Mononuclear cell (primary cell): ENCODE results near the gene EPX. TPM values are rescaled to one million over a fixed set of nuclear protein-coding genes. Genes with fewer than 3 reads are reported as not detected.

ENCODE experiments used
- H3K27me3 ChIP-seq: 2 replicates; pipeline ENCODE4 v1.6.0; 2011; ENCODE audit warnings: low read length, control low read depth; ENCODE audit not compliant: insufficient read depth
- H3K4me1 ChIP-seq: 2 replicates; pipeline ENCODE4 v1.5.1; 2011; ENCODE audit warnings: mild to moderate bottlenecking, low read length, control low read depth; ENCODE audit not compliant: insufficient read depth
- H3K4me3 ChIP-seq: 2 replicates; pipeline ENCODE4 v1.5.1; 2011; ENCODE audit warnings: mild to moderate bottlenecking, low read length, moderate library complexity
- H3K9me3 ChIP-seq: 2 replicates; pipeline ENCODE4 v1.5.1; 2011; ENCODE audit warnings: low read depth, mild to moderate bottlenecking, control low read depth, low read length
- total RNA-seq: library from RNA; depleted of rRNA; stranded (reverse); fragments of >200 nt; gene quantifications from one replicate; pipeline ENCODE4 v1.2.3, GENCODE V29; 2012

The EPX gene
- total RNA-seq, 1 donor, result under 0.01 TPM

DNA sequence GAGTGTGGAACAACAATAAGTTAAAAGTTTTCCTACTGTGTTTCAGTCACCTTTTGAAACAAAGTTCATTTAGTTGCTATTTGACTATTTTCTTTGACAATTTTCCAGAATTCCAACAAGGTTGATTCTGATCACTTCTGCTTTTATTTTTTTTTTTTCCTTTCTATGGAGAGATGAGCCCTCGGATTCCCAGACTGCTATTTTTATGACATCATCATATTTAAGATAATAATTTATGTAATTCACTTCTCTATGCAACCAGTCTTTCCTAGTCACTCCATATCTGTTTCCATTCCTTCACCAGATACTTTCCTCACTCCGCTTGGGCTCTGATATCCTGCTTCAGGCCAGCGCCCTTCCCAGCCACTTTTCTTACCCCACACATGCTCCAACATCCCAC lies 17.7 kb upstream of the EPX start:
- no peak overlapping the region for H3K4me3 ChIP-seq

DNA sequence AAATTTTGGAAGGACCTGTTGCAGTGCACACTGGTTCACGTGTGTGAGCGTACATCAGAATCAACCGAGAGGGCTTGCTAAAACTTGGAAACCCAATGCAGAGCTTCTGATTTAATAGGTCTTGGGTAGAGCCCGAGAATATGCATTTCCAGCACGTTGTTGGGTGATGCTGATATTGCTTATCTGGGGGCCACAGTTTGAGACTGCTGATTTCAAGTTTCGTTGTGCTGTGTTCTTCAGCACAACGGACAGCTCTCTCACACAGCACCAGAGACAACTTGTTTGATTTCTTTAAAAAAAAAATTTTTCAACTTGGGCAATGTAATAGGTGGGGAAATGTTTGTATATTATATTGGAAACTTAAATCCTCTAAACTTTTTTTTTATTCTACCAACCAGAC lies 16.3 kb upstream of the EPX start:
- H3K4me3 ChIP-seq, result no peak overlapping the region
- peaks cover 8% of the 10 kb centered on the region for H3K27me3 ChIP-seq
- peaks cover 11% of the 10 kb centered on the region for H3K4me1 ChIP-seq
- H3K9me3 ChIP-seq, result no peaks in the 10 kb centered on the region

More for the DNA sequence above, 17.7 kb upstream of the EPX start:
- Histone ChIP-seq H3K27me3 (peaks cover 8% of the 10 kb centered on the region), H3K9me3 (no peaks in the 10 kb centered on the region), H3K4me1 (peaks cover 21% of the 10 kb centered on the region)

DNA sequence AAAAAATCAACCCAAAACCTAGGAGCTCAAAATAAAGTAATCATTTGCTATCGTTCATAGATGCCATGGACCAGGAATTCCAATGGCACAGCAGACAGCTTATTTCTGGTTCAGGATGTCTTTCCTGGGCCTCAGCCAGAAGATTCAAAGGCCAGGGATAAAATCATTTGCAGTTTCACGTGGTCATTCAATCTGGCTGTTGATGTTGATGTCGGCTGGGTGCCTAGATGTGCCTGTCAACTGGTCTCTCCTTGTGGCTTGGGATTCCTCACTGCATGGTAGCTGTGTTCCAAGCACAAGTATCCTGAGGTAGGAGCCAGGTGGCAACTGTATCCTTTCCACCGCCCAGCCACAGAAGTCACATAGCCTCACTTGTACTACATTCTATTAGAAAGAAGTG lies 10.7 kb upstream of the EPX start:
- Histone ChIP-seq H3K4me3 (no peak overlapping the region), H3K4me1 (no peaks in the 10 kb centered on the region), H3K27me3 (no peaks in the 10 kb centered on the region), H3K9me3 (no peaks in the 10 kb centered on the region)

DNA sequence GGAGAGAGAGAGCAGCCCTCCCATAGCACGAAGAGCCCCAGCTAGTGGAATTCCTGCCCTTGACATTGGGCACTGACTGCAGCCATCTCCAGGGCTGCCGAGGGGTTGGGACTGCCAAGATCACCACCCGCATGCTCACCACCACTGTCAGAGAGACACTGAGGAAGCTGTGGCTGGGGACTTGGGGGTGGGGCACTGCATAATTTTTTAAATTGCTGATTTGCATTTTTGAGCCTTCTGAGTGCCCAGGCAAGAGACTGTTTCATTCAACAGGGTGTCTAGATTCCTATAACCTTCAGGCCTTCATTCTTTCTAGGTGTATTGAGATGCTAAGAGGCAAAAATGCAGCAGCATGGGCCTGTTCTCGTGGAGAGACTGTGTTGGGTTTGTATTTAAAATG lies 9.0 kb upstream of the EPX start:
- no peak overlapping the region for H3K4me3 ChIP-seq
- H3K27me3 ChIP-seq, result no peaks in the 10 kb centered on the region
- H3K4me1 ChIP-seq, result no peaks in the 10 kb centered on the region
- H3K9me3 ChIP-seq, result no peaks in the 10 kb centered on the region

DNA sequence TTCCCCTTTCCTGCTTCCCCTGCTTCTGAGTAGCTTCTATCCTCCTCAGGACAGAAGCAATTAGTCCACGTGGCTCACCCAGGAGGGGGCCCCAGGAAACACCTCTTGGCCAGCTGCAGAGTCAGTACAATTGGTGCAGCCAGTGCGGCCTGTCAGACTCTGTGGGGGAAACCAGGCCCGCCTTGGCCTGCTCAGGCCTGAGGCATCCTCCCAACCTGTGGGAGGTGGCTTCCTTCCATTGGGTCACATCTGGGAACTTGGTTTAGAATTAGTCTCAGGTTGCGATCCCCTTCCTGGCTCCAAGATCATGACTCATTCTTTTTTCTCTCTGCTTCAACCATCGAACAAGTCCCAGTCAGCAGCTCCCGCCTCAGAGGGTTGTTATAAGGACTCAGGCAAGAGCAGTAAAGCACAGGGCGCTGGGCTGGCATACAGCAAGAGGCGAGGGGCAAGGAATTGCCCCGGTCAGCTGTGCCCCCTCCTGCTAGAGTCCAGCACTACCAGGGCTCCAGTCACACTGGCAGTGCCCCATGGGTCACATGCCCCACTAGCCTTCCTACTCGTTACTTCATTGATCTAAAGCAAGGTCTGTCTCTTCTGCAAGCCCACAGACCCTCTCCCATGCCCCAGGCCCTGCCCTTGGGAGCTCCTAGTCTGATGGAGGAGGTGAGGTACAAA lies 8.1 kb upstream of the EPX start:
- Histone ChIP-seq H3K4me1 (no peaks in the 10 kb centered on the region), H3K9me3 (no peaks in the 10 kb centered on the region), H3K27me3 (no peaks in the 10 kb centered on the region), H3K4me3 (no peak overlapping the region)

DNA sequence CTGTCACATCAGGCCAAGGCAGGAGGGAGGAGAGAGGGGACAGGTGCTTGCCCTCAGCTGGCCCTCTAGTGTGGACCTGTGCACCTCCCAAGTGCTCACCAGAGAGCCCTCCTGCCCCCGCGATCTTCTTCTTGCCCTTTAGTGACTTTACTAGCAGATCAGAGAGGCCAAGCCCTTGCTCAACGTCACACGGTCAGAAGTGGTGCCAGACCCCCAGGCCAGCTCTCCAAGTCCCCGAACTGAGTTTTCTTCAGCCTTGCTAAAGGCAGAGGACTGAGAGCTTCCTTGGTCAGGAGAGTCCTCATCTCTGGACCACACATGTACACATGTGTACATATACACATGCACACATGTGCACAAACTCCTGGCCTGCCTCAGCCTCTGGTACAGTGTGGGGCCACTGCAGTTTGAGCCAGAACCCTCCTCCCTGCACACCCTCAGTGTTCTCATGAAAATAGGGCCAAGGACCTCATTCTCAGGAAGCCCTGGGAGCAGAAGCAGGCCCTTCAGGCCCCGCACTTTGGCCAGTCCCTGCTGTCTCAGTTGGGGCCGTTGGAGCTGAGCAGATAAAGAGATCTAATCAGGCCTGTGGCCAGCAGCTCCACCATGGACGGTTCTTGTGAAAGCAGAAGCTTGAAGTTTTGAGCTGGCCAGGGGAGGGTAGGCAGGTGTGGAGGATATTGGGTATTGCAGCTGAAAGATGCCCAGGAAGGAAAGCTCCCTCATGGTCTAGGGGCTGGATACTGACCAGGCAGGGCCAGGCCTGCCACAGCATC lies 7.4 kb upstream of the EPX start:
- Histone ChIP-seq H3K9me3 (no peaks in the 10 kb centered on the region), H3K4me3 (no peak overlapping the region), H3K27me3 (no peaks in the 10 kb centered on the region), H3K4me1 (no peaks in the 10 kb centered on the region)

DNA sequence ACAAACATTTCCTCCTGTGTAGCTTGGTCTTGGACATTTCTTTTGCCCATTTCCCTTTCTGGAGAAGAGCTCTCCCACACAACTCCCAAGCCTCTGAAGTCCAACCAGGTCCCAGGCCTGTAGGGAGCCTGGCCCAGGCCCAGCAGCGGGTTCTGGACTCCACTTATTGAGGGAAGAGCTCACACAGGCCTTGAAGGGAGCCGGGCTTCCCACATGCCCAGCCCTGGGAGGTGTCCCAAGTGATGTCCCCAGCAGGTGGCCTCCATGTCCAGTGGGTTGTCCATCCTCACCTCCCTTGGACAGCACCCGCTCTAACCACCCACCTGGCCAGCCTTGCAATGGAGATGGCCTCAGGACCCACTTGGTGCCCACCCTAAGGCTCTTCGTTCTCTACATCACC lies 5.9 kb upstream of the EPX start:
- Histone ChIP-seq H3K4me3 (no peak overlapping the region), H3K4me1 (no peaks in the 10 kb centered on the region), H3K9me3 (no peaks in the 10 kb centered on the region), H3K27me3 (no peaks in the 10 kb centered on the region)

DNA sequence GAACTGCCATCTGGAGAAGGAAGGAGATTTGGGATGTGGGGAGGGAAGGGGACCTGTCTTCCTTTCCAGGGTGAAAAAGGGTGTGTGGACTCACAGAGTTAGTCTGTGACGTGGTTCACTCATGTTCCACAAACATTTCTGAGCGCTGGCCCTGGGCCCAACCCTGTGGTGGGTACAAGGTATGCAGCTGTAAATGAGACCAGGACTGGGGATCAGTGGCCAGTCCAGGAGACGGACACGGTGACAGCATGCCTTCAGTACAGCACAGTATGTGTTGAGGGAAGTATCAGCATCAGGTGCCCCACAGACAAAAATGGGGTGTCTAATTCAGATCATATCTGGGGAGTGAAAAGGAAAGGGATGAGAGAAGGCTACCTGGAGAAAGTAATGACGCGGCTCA lies 5.5 kb upstream of the EPX start:
- Histone ChIP-seq H3K4me3 (no peak overlapping the region), H3K27me3 (no peaks in the 10 kb centered on the region), H3K9me3 (no peaks in the 10 kb centered on the region)

DNA sequence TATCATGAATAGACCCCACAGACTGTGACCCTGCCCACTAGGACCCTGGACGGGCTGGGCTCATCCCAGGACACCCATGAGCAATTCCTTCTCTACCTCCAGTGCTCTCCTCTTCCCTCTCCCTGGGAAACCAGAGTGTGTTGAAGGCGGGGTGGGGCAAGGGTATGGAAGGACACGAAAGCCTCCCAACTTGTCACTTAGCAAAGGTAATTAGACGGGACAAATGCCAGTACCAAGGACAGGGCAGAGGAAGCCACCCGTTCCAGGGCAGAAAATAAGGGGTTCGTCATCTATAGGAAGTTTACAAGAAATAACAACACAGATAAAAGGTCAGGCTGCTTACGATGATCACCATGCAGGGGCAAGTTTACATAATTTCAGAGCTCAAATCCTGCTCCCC lies 4.9 kb upstream of the EPX start:
- H3K9me3 ChIP-seq, result no peaks in the 10 kb centered on the region
- no peak overlapping the region for H3K4me3 ChIP-seq
- no peaks in the 10 kb centered on the region for H3K27me3 ChIP-seq
- H3K4me1 ChIP-seq, result no peaks in the 10 kb centered on the region

More for the DNA sequence above, 5.5 kb upstream of the EPX start:
- H3K4me1 ChIP-seq, result no peaks in the 10 kb centered on the region

DNA sequence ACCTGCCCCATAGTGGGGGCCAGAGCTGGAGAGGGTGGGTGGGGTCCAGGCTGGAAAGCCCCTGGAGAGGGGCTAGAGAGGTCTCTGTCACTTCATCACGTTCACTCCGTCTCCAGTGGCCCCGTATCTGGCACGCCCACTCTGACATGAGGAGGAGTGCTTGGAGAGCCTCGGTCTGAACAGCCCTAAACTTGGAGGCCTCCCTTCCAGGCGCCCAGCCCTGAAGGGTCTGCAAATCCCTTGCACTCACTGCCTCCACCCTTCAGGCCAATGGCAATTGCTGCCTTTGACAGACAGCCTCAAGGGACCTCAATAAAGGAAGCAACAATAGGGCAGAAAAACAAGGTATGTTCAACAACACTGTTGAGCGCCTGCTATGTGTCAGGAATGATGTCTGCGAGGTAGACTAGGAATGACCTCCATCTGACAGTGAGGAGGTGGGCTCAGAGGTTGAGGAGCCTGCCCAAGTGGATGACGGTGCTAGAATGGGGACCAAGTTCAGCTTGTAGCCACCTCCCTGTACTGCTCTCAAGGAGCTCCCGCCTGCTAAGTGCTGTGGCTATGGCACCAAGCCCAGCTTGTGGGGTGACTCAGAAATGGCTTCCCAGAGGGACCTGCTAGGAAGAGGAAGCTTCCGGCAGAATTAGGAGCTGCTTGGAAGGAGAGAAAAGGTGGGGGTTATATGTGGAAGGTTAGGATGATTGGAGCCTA lies 2.9 kb upstream of the EPX start:
- H3K9me3 ChIP-seq, result no peaks in the 10 kb centered on the region
- H3K4me1 ChIP-seq, result no peaks in the 10 kb centered on the region
- H3K4me3 ChIP-seq, result no peak overlapping the region
- no peaks in the 10 kb centered on the region for H3K27me3 ChIP-seq

DNA sequence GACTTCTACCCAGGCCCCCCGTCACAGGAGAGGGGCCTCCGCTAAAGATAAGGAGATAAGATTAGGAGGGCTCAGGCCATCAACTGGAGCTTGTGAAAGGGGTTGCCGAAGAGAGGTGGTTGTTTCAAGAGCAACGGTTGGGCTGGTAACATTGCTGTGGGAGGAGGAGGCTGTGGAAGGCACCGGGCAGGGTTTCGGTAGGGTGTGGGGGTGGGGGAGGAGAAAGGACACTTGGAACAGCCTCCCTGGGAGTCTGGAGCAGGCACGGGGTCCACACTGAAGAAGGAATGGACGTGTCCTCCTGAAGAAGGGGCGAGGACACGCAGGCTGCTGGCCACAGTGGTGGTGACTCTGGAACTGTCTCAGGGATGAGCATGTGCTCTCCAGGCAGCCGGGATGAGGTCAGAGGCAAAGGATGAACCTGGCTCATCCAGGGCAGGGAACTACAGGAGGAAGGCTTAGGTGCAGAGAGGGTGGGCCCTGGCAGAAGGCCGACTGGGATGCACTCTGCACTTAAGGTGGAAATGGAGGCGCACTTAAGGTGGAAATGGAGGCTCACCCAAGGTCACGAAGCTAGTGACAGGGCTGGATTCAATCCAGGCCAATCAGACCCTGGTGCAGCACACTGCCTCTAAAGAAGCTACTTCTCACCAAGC lies 1.2 kb upstream of the EPX start:
- no peaks in the 10 kb centered on the region for H3K27me3 ChIP-seq
- H3K4me3 ChIP-seq, result no peak overlapping the region
- no peaks in the 10 kb centered on the region for H3K4me1 ChIP-seq
- H3K9me3 ChIP-seq, result no peaks in the 10 kb centered on the region

DNA sequence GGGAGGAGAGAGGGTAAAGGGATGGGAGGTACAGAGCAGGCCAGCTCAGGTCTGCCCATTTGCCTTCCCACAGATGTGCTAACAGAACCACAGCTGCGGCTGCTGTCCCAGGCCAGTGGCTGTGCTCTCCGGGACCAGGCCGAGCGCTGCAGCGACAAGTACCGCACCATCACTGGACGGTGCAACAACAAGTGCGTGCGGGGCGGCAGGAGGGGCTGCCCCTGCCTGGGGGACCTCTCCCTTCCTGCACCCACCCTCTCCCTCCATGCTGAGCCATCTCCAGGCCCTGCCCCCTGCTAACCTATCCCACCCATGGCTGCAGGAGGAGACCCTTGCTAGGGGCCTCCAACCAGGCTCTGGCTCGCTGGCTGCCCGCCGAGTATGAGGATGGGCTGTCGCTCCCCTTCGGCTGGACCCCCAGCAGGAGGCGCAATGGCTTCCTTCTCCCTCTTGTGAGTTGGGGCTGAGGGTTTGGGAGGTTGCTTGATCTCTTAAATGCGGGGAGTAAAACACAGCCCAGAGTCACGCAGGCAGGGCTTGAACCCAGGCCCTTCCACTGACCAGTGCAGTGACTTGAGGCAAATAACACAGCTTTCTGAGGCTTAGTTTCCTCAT lies 1.2 kb downstream of the EPX start:
- no peaks in the 10 kb centered on the region for H3K9me3 ChIP-seq
- no peaks in the 10 kb centered on the region for H3K27me3 ChIP-seq
- H3K4me3 ChIP-seq, result no peak overlapping the region
- no peaks in the 10 kb centered on the region for H3K4me1 ChIP-seq

DNA sequence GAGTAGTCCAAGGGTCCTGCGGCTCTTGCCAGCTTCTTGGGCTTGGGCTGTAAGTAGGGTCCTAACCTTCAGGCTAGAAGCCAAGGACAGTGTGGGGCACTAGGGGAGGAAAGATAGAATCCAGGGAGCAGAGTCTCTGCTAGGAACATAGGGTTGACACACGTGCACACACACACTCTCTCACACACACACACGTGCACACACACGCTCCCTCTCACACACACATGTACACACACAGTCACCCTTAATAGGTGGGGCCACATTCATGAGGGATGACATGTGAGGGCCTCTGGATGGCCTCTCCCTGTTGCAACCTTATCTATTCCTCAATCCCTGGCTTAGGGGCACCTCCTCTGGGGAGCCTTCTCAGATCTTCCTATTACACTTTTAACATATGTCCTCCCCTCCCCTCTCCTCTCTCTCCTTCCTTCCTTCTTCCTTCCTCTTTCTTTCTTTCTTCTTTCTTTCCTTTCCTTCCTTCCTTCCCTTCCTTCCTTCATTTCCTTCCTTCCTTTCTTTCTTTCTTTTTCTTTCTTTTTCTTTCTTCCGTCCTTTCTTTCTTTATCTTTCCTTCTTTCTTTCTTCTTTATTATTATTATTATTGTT lies 3.1 kb downstream of the EPX start:
- no peaks in the 10 kb centered on the region for H3K9me3 ChIP-seq
- H3K4me1 ChIP-seq, result no peaks in the 10 kb centered on the region
- H3K4me3 ChIP-seq, result no peak overlapping the region
- no peaks in the 10 kb centered on the region for H3K27me3 ChIP-seq

DNA sequence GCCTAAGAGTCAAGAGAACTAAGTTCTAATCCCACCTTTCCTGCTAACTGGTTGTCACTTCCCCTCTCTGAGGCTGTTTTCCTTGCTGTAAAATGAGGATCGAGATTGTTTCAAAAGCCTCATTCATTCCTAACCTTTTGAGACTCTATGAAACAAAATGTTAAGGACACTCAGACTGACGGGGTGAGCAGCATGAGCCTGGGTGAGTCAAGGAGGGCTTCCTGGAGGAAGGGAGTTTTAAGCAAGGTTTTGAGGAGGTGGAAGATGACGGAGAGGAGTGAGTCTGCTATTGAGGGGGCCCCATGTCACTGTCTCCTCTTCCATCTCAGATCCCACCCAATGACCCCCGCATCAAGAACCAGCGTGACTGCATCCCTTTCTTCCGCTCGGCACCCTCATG lies 4.1 kb downstream of the EPX start:
- Histone ChIP-seq H3K9me3 (no peaks in the 10 kb centered on the region), H3K4me1 (no peaks in the 10 kb centered on the region), H3K27me3 (no peaks in the 10 kb centered on the region), H3K4me3 (no peak overlapping the region)
